ENCODE results near the gene SNCB. TPM values are rescaled to one million over a fixed set of nuclear protein-coding genes. Genes with fewer than 3 reads are reported as not detected.
"Not testable (repeated sequence)": the region's sequence is repeated elsewhere in the genome, so short reads cannot be mapped to it uniquely, and the experiment has no call there.

SNCB gene
- total RNA-seq, 4 donors from 2014 or later: not detected

DNA sequence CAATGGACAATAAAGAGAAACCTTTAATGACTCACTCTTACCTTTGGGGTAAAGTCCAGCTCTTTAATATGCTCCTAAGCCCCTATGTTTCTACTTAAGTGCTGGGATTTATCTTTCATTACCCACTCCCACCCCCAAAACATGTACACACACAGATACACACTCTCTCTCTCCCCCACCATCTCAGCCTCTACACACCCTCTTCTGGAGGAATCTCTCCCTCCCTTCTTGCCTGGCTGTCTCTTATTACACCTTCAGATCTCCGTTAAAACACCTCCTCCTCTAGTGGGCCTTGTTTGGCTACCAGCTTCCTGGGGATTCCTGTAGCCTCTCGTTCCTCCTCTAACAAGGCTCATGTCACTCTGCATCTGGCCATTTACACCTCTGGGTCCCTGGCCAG, 27.2 kb downstream of the SNCB start:
- WGBS: 33% methylated on average over 2 of the region's 2 CpGs

DNA sequence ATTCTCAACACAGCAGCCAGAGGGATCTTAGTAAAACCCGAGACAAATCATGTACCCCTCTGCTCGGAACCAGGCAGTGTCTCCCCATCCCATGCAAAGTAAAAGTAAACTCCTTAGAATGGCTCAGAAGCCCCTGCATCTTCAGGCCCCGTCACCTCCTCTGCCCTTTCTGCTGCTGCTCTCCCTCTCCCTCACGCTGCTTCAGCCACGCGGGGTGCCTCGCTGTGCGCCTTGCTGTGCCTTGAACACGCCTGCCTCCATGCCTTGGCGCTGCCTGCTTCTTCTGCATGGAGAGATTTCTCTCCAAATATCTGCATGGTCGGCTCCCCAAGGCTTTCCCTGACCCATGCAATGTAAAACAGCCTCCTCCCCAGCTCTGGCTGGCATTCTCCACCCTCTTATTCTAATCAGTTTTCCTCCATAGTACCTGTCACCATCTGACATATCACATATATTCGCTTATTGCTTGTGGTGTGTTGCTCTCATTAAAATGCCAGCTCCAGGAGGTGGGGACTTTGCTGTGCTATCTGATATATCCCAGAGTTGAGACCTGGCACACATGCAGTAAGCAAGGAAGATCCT, 28.3 kb downstream of the SNCB start:
- Histone ChIP-seq H3K27me3 (peaks cover 11% of the 10 kb centered on the region), H3K27ac (no peak overlapping the region), H3K4me1 (no peaks in the 10 kb centered on the region), H3K36me3 (no peaks in the 10 kb centered on the region), H3K4me3 (no peak overlapping the region), H3K9me3 (no peaks in the 10 kb centered on the region)
- WGBS: 72% methylated on average over 12 of the region's 12 CpGs
- TF ChIP-seq POLR2A (IDR thresholded peaks at IDR 0.05) (no peak), POLR2AphosphoS5 (IDR thresholded peaks at IDR 0.05) (no peak), EP300 (IDR thresholded peaks at IDR 0.05) (no peak)
- TF ChIP-seq, protein P1, sequence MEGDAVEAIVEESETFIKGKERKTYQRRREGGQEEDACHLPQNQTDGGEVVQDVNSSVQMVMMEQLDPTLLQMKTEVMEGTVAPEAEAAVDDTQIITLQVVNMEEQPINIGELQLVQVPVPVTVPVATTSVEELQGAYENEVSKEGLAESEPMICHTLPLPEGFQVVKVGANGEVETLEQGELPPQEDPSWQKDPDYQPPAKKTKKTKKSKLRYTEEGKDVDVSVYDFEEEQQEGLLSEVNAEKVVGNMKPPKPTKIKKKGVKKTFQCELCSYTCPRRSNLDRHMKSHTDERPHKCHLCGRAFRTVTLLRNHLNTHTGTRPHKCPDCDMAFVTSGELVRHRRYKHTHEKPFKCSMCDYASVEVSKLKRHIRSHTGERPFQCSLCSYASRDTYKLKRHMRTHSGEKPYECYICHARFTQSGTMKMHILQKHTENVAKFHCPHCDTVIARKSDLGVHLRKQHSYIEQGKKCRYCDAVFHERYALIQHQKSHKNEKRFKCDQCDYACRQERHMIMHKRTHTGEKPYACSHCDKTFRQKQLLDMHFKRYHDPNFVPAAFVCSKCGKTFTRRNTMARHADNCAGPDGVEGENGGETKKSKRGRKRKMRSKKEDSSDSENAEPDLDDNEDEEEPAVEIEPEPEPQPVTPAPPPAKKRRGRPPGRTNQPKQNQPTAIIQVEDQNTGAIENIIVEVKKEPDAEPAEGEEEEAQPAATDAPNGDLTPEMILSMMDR (IDR thresholded peaks at IDR 0.05): no peak
- DNase-seq (ENCODE audit: low spot score in 2 of 2): no peak

More for the DNA sequence above, 27.2 kb downstream of the SNCB start:
- no peak overlapping the region for H3K4me3 ChIP-seq
- no peaks in the 10 kb centered on the region for H3K9me3 ChIP-seq
- H3K27me3 ChIP-seq: peaks cover 4% of the 10 kb centered on the region
- H3K27ac ChIP-seq: no peak overlapping the region
- H3K36me3 ChIP-seq: no peaks in the 10 kb centered on the region
- no peak for TF ChIP-seq POLR2A (IDR thresholded peaks at IDR 0.05)
- no peak for TF ChIP-seq POLR2AphosphoS5 (IDR thresholded peaks at IDR 0.05)
- TF ChIP-seq, protein P1 (IDR thresholded peaks at IDR 0.05): no peak
- no peak for TF ChIP-seq EP300 (IDR thresholded peaks at IDR 0.05)
- H3K4me1 ChIP-seq: no peaks in the 10 kb centered on the region
- no peak for DNase-seq (ENCODE audit: low spot score in 2 of 2)

DNA sequence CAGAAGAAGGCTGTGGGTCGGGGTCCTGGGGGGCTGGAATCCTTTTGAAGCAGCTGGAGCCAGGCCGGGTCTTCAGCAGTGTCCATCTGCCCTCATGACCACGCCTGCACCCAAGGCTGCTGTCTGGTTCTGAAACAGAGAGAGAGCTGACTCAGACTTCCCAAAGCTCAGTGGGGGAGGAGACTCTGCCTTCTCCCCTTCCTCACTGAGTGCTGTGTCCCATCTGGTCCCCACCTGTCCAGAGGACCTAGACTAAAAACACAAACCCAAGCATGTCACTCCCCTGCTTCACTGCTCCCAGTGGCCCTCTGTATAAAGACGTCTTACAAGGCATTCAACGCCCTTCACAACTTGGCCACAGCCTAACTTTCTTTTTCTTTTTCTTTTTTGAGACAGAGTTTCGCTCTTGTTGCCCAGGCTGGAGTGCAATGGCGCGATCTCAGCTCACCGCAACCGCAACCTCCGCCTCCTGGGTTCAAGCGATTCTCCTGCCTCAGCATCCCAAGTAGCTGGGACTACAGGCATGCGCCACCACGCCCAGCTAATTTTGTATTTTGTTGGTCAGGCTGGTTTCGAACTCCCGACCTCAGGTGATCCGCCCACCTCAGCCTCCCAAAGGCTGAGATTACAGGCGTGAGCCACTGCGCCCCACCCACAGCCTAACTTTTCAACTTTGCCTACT, 30.4 kb downstream of the SNCB start:
- peaks cover 30% of the 10 kb centered on the region for H3K27me3 ChIP-seq
- not testable (repeated sequence) for H3K27ac ChIP-seq; H3K4me3 ChIP-seq; H3K36me3 ChIP-seq; H3K4me1 ChIP-seq; H3K9me3 ChIP-seq; DNase-seq (ENCODE audit: low spot score in 2 of 2)
- 90% methylated on average over 16 of the region's 19 CpGs for WGBS

DNA sequence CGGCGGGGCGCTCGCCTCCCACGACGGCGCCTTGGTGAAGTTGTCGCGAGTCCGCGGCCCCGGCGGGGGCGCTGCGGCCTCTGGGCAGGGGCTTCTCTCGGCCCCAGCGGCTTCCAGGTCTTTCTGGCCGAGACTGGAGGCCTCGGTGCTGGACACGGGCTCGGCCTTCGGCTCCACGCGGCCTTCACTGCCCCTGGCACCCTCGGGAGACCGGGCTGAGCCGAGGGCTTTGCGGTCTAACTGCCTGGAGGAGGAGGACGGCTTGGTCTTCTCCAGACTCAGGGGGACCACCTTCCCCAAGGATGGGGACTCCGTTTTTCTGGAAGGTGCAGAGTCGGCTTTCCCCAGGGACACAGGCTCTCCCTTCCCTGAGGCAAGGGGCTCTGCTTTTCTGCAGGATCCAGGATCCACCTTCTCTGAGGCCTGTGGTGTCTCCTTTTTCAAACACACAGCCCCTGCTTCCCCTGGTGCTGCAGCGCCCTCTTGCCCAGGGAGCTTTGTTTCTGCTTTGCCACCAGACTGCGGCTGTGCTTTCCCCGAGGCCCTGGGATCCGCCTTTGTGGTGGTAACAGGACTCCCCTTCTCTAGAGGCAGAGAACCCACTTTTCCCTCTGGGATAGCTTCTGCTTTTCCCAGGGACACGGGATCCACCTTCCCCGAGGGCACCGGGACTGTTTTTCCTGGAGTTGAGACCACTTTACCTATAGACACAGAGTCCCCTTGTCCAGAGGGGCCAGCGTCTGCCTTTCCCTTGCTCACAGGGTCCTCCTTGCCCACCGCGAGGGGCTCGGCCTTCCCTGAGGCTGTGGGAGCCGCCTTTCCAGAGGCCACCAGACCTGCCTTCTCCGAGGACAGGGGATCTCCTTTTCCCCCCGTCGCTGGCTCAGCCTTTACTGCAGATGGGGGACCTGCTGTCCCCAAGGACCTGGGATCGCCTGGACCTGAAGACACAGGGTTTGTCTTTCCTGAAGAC, 32.6 kb downstream of the SNCB start:
- no peaks in the 10 kb centered on the region for H3K4me1 ChIP-seq
- H3K27me3 ChIP-seq: peaks cover 34% of the 10 kb centered on the region
- DNase-seq (ENCODE audit: low spot score in 2 of 2): no peak
- TF ChIP-seq, protein P1 (IDR thresholded peaks at IDR 0.05): no peak
- TF ChIP-seq EP300 (IDR thresholded peaks at IDR 0.05): no peak
- no peak for TF ChIP-seq POLR2AphosphoS5 (IDR thresholded peaks at IDR 0.05)
- no peak for TF ChIP-seq POLR2A (IDR thresholded peaks at IDR 0.05)
- no peak overlapping the region for H3K27ac ChIP-seq
- no peaks in the 10 kb centered on the region for H3K9me3 ChIP-seq
- WGBS: 93% methylated on average over 28 of the region's 47 CpGs
- H3K4me3 ChIP-seq: peak overlapping the region; percentile 28
- H3K36me3 ChIP-seq: no peaks in the 10 kb centered on the region

DNA sequence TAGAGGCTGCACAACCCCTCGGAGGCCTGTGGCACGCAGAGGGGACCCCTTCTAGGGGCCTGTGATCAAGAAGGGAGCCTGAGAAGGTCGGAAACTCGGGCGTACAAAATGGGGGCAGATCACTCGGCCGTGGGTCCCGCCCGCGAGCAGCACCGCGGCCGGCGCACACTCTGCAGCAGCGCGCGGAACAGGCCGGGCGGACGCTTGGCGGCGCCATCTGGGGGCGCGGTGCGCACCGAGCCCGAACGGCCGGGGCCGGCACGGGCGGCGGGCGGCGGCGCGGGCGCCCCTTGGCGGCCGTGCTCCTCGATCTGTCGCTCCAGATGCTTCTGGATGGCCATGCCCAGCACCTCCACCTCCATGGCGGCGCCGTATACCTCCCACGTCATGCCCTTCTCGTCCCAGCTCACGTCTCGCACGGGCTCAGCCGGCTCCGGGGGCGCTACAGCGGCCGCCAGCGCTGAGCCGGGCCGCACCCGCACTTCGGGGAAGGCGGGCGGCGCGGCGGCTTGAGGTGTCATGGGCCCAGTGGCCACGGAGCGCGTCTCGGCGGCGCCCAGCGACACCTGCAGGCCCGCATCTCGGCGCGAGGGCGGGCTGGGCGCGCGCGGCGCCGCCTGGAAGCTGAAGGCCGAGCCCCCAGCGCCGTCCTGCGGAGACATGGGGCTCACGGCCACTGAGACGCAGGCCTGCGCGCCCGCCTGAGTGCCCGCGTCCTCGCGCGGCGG, 33.5 kb downstream of the SNCB start:
- no peak for TF ChIP-seq EP300 (IDR thresholded peaks at IDR 0.05)
- no peak for TF ChIP-seq POLR2AphosphoS5 (IDR thresholded peaks at IDR 0.05)
- TF ChIP-seq, protein P1 (IDR thresholded peaks at IDR 0.05): no peak
- TF ChIP-seq POLR2A (IDR thresholded peaks at IDR 0.05): no peak
- DNase-seq (ENCODE audit: low spot score in 2 of 2): no peak
- Histone ChIP-seq H3K36me3 (no peaks in the 10 kb centered on the region), H3K27me3 (peaks cover 34% of the 10 kb centered on the region), H3K27ac (no peak overlapping the region), H3K4me3 (peak overlapping the region; percentile 28), H3K9me3 (no peaks in the 10 kb centered on the region), H3K4me1 (no peaks in the 10 kb centered on the region)
- WGBS: 38% methylated on average over 17 of the region's 98 CpGs
